Esophagus squamous epithelium (tissue), 4 donors: ENCODE data around the gene THUMPD2.

Experiments used
- POLR2A ChIP-seq, 4 donors: fragments of 450-650 bp; IDR thresholded peaks; one replicate each; pipeline ENCODE4 v1.6.1; 2017; ENCODE audit warnings: antibody characterized with exemption in 4 of 4, mild to moderate bottlenecking in 4 of 4, moderate library complexity in 3 of 4
- TF ChIP-seq, protein P1 (sequence below), 6 experiments: fragments of 450-650 bp in 4 of 6; fragments of 200-600 bp in 2 of 6; sonication (generic) in 2 of 6; IDR thresholded peaks; one replicate each; pipeline ENCODE4 v1.5.1; 2016 to 2019; ENCODE audit warnings: antibody characterized with exemption in 6 of 6, mild to moderate bottlenecking in 4 of 6, moderate library complexity in 4 of 6

DNA sequence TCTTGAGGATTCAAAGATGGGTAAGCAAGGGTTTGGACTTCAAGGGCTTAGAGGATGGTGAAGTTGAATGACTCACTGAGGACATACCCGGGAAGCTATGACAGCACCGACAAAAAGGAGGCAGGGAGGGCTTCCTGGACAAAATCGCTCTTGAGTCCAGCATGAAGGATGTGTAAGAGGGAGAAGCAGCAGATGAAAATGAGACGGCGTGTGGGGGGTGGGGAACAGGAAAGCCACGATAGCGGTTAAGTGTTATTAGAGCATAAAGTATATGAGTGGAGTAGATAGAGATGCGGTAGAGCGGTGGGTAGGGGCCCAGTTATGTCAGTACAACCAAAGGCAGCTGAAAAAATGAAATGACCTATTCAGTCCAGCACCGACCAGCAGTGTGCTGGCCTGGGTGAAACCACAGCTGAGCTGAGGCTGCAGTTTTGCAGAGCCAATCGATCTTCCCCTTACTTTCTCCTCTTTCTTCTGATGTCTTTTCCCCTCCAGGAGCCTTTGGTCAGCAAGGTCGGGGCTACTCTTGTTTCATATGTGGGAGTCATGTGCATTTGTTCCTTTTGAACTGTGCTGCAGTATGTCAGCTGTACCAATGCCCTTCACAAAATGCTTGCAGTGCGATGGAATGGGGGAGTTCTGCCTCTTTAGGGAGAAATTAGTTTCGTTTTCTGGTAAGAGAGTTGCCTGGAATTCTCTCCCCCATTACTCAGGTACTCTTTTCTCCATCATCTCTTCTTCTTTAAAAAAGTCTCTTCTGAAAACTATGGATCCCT is 2.0 kb upstream of the THUMPD2 start:
- TF ChIP-seq, protein P1, sequence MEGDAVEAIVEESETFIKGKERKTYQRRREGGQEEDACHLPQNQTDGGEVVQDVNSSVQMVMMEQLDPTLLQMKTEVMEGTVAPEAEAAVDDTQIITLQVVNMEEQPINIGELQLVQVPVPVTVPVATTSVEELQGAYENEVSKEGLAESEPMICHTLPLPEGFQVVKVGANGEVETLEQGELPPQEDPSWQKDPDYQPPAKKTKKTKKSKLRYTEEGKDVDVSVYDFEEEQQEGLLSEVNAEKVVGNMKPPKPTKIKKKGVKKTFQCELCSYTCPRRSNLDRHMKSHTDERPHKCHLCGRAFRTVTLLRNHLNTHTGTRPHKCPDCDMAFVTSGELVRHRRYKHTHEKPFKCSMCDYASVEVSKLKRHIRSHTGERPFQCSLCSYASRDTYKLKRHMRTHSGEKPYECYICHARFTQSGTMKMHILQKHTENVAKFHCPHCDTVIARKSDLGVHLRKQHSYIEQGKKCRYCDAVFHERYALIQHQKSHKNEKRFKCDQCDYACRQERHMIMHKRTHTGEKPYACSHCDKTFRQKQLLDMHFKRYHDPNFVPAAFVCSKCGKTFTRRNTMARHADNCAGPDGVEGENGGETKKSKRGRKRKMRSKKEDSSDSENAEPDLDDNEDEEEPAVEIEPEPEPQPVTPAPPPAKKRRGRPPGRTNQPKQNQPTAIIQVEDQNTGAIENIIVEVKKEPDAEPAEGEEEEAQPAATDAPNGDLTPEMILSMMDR (IDR thresholded peaks at IDR 0.05) = no peak
- no peak for TF ChIP-seq POLR2A (IDR thresholded peaks at IDR 0.05)
